GM21723 (cell line): ENCODE data around the gene CUEDC2.
"Not testable (repeated sequence)": the region's sequence is repeated elsewhere in the genome, so short reads cannot be mapped to it uniquely, and the experiment has no call there.

ENCODE experiments used
- ATAC-seq: cut with Tn5 transposase; IDR thresholded peaks from one replicate; pipeline ENCODE4 v1.9.1; 2021; ENCODE audit warnings: mild to moderate bottlenecking, moderate library complexity; ENCODE audit not compliant: unreplicated experiment

CUEDC2 gene

DNA sequence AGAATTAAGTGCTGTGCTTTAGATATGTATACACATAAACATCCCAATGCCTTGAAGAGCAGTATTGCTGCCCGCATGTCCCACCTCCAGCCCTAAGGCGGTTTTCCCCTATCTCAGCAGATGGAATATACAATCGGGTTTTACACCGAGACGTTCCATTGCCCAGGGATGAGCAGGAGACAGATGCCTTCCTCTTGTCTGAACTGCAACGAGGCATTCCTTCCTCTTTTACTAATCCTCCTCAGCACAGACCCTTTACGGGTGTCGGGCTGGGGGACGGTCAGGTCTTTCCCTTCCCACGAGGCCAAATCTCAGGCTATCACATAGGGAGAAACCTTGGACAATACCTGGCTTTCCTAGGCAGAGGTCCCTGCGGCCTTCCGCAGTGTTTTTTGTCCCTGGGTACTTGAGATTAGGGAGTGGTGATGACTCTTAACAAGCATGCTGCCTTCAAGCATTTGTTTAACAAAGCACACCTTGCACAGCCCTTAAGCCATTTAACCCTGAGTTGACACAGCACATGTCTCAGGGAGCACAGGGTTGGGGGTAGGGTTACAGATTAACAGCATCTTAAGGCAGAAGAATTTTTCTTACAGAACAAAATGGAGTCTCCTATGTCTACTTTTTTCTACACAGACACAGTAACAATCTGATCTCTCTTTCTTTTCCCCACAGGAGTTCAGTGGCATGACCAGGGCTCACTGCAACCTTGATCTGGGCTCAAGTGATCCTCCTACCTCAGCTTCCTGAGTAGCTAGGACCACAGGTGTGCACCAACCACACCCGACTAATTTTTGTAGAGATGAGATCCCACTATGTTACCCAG lies 22.5 kb upstream of the CUEDC2 start:
- ATAC-seq: not testable (repeated sequence)

DNA sequence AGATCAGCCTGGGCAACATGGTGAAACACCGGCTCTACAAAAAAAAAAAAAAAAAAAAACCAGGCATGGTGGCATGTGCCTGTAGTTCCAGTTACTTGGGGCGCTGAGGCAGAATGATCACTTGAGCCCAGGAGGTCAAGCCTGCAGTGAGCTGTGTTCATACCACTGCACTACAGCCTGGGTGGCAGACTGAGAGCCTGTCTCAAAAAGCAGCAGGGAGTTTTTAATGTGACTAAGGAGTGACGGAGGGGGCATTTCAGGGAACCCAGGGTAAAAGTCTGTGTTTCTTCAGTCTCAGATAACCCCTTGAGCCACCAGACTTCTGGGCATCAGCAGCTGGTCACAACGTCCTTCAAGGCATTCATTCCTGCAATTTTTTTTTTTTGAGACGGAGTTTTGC lies 21.1 kb upstream of the CUEDC2 start:
- no peak for ATAC-seq

DNA sequence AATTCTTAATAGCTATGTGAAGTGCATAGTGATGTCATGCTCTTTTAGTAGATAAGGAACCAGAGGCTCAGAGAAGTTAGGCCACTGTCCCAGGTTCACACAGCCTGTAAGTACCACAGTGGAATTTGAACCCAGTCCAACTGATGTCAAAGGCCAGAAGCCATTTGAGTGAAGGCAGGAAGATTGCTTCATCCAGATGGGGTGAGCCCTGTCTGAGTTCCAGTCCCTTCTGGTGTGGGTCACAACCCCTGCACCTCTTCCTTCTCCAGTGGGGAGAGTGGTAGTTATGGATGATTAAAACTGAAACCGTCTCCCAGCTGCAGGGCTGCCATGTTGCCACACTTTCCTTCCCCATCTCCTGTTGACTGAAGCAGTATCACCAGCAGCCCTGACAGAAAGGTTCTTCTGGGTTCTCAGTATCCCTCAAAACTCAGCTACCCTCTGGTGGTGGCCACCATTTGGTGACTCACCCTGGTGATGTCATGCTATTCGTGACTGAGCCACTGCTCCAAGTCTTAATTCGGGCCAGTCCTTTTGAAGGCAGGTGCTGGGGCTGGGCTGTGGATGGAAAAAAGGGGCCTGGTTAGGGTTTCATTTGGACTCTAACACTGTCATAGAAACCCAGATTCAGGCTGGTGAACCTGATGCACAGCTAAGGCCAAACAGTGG lies 20.4 kb upstream of the CUEDC2 start:
- no peak for ATAC-seq

DNA sequence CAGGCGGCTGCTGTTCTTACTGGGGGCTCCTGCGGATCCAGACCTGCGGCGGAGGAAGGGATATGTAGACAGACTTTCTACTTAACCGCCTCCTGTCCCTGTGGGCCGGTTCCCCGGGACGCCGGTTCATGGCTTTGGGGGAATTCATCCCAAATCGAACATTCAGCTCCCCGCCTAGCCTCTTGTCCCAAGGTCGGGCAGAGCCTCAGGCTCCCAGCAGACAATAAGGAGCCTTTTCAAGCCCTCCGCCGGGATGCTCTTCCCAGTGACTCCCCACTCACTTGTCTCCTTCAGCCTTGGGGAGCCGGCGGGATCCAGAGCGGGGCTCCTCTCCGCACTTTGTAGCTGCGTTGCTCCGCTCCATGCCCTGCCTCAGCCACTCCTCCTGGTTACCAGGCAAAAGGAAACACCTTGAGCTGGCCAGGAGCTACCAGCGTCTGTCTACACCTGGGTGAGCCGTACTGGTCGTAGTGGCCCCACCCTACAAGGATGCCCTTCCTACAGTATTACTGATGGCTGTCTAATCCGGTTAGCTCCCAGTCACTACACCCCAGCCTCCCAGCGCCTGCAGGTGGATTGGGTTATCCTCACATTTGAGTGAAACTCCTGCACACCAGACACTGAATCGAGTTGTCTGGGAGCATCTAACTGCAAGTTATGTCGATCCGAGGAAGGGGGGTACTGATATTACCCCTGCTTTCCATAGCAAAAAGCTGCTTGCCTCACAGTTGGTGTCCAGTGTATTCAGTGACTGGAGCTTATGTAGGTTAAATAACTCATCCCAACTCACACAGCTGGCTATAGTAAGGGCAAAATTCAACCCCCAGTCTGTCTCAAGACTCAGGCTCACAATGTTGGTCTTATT lies 19.0 kb upstream of the CUEDC2 start, which contains the start of gene C10orf95:
Gene C10orf95, minus strand, starts transcription at position 439 of the 865 bp plus-strand sequence. CDS start 450 bp downstream, outside the sequence.
- ATAC-seq: no peak

- peak; percentile 68 for ATAC-seq
These were observed 18.2 kb upstream of the CUEDC2 start for GRCh38 chr10:102450374-102451104.

DNA sequence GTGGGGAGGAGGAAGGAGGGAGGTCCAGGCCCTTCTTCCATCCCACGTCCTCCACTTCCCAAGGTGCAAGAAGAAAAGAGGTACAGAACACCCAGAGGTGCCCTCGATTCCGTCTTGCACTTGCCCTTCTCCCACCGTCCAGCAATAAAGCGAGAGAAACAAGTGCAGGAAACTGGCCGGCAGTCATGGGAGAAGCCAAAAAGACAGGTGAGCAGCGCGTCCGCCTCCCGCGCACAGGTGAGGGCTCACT lies 17.7 kb upstream of the CUEDC2 start:
- no peak for ATAC-seq

GRCh38 chr10:102449321-102450123 lies 17.1 kb upstream of the CUEDC2 start:
- ATAC-seq: peak; percentile 67

- no peak for ATAC-seq
These were observed 12.5 kb upstream of the CUEDC2 start for GRCh38 chr10:102444851-102445250.

DNA sequence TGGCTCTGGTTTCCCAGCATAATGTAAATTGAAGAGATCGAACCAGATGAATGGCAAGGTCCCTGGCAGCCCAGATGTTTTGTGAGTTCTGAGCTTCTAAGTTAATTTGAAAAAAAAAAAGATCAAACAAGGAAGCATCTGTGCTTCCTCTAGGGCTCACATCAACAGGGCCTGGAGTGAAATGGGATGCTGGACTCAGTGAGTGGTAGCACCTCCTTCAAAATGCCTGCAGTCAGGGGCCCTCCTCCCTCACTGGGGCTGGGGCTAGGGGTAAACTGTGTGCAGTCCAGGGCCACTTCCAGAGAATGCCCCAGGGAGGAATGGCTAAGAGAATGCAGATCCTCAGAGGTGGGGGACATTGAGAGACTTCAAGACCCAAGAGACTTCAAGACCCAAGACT lies 6.0 kb upstream of the CUEDC2 start:
- no peak for ATAC-seq

DNA sequence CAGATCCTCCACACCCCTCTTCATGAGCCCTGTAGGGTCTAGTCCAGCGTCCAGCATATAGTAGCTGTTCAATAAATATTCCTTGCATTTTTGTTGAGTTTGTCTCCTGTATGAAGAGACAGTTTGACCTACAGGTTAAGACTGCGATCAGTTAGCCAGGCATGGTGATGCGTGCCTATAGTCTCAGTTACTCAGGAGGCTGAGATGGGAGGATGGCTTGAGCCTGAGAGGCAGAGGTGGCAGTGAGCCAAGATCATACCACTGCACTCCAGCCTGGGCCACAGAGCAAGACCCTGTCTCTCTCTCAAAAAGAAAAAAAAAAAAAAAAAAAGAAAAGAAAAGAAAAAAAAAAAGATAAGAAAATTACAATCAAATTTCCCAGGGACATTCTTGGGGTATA lies 5.1 kb upstream of the CUEDC2 start:
- no peak for ATAC-seq

GRCh38 chr10:102436312-102436711 lies 3.9 kb upstream of the CUEDC2 start:
- no peak for ATAC-seq

GRCh38 chr10:102435529-102436233 lies 3.3 kb upstream of the CUEDC2 start:
- no peak for ATAC-seq

DNA sequence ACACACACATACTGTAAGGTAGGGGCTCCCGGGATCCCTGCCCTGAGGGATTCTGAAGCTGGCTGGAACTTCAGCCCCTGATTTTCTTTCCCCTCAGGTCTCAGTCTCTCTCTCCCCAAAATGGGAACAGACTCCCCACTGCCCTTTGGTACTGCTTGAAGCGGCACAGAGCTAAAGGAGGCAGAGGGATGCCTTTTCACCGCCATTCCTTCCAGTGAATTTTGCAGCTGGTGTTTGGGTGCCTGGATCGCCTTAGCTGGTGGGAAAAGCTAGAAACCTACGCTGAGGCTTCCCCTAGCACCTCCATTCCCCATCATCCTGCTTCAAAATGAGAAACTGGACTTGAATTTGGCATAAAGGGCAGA lies 2.7 kb upstream of the CUEDC2 start:
- ATAC-seq: no peak

DNA sequence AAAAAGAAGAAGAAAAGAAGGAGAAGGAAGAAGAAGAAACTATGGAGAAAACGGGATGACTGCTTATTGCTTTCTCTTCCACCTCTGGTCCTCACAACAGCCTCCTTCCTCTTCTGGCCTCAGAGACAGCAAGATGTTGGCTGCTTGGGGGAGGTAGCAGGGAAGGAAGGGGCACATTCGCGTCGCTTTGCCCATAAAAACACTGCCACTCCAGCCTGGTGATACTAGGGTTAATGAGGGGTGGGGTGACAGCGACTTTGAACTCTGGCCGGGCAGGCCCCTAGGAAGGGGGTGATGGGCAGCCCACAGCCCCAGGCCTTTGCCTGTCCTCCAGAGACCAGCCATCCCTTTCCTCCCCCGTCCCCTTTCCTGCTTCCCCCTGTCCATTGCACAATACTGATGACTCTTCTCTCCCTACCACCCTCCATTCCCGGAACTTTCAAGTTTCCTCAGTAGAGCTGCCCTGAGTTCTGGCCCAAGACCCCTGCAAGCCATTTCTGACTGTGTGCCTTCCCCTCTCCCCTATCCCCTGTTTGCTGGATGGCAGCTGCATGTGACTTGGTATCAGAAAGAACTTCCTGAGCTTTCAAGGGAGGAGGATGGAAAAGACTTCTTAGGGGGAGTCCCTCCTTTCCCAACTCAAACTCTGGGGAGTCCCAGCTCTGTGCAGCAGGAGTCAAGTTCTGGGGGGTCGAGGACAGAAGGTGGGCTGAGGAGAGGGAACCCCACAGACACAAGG lies 2.2 kb upstream of the CUEDC2 start:
- no peak for ATAC-seq

GRCh38 chr10:102433619-102434046 lies 1.3 kb upstream of the CUEDC2 start:
- no peak for ATAC-seq

- no peak for ATAC-seq
These were observed 786 bp downstream of the CUEDC2 start for GRCh38 chr10:102431452-102432124.

DNA sequence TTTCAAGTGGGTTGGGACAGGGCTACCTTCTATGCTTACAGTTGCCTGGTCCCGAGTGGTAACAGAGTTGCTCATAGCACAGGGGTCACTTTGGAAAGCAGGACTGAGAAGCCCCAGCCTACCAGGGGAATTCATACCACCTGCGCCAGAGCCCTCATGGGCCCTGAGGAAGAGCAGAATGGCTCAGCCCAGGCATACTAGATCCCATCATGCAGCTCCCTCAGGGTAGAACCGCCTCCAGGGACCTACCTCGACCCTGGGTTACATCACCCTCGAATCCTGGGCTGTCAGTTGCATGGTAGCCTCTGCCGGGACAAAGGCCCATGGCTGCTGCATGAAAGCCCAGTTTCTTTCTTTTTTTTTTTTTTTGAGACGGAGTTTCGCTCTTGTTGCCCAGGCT lies 2.9 kb downstream of the CUEDC2 start:
- no peak for ATAC-seq

- no peak for ATAC-seq
These were observed 5.5 kb downstream of the CUEDC2 start for GRCh38 chr10:102426803-102427287.
